DMS79 (cell line): ENCODE data around the gene MYL12A.
A peak's percentile ranks its signal among the peaks of the same experiment; 100 is the strongest.
"Not testable (repeated sequence)": the region's sequence is repeated elsewhere in the genome, so short reads cannot be mapped to it uniquely, and the experiment has no call there.

Source experiments
- DNase-seq: peaks from one replicate; lab custom pipeline; 2025; lab: John Stamatoyannopoulos, UW

Gene MYL12A

DNA sequence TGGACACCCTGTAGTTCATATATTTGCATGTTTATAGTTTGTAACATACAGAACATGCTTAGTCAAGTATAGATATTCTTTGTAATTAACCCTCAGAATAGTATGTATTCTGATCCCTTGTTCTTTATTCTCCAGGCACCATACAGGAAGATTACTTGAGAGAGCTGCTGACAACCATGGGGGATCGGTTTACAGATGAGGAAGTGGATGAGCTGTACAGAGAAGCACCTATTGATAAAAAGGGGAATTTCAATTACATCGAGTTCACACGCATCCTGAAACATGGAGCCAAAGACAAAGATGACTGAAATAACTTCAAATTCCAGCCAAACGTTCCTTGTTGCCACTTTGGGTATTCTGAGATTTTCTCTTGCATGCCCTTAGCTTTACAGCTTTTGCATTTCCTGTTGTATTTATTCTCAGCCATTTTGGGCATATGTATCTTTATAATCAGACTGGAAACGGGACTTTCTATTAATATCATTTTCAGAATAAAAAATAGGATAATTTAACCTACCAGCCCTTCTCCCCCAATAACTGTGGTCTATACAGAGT, 8.1 kb downstream of the MYL12A start:
- no peak for DNase-seq

DNA sequence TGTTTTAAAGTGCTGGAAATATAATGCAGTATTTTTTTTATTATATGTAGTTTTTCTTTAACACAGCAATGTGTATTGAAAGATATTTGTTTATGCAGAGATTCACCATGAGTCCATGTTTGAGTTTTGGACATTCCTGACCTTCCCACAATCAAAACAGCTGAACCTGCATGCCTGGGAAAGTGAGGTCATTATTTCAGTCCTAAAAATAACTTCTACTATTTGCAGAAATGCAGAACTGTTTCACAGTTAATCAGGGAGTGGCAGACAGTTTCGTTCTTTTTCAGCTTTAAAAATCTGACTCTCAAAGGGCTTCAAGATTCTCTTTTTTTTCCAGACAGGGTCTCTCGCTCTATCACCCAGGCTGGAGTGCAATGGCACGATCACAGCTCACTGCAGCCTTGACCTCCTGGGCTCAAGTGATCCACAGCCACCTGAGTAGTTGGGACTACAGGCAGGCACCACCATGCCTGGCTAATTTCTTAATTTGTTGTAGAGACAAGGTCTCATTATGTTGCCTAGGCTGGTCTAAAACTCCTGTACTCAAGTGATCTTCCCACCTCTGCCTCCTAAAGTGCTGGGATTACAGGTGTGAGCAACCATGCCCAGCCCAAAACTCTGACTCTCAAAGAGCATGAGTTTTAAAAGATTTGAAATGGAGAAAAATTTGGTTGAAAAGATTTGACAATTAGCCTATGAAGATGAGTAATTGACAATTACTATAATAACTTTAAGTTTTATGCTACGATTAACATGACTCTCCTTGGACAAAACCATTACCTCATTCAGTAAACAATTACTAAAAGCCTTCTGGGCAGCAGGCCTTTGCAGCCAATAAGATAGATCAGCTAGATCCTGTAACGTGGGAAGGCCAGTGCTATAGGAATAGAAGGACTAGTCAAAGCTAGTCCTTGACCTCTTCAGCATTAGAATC, 9.4 kb downstream of the MYL12A start:
- no peak for DNase-seq

DNA sequence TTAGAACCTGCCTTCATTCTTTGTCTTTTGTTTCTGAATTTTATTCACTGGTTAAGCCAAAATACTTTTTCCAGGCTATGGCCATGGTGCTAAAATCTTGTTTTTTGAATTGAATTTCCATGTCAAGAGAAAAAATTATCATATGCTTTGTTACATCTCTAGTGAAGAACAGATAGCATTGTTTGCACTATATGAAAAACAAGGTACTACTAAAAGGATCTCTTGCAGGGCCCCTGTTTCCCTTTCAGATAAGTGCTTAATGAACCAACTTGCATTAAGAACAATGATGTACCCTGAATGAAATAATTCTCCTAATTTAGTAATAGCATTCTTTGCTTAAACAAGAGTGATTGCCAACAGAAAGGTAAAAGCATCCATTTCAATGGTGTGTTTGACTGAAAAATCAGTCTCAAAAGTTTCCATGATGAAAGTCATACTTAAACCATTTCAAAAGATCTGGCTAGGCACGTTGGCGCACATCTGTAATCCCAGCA, 10.1 kb downstream of the MYL12A start:
- DNase-seq = no peak

DNA sequence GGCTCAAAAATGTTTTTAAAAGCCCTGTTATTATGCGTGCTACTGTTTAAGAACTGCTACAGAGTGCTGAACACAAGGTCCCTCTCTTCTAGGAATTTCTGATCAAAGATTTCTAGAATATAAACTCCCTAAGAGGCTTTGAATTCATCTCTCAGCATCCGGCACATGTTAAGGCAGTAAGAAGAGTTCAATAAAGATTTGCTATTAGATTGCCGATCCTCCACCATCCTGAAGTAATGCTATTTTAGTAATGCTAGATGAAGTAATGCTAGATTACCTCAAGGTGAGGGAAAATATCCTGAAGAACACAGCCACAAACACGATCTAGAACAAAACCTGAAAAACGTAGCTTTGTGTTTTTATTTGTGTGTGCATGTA, 13.4 kb downstream of the MYL12A start:
- no peak for DNase-seq

DNA sequence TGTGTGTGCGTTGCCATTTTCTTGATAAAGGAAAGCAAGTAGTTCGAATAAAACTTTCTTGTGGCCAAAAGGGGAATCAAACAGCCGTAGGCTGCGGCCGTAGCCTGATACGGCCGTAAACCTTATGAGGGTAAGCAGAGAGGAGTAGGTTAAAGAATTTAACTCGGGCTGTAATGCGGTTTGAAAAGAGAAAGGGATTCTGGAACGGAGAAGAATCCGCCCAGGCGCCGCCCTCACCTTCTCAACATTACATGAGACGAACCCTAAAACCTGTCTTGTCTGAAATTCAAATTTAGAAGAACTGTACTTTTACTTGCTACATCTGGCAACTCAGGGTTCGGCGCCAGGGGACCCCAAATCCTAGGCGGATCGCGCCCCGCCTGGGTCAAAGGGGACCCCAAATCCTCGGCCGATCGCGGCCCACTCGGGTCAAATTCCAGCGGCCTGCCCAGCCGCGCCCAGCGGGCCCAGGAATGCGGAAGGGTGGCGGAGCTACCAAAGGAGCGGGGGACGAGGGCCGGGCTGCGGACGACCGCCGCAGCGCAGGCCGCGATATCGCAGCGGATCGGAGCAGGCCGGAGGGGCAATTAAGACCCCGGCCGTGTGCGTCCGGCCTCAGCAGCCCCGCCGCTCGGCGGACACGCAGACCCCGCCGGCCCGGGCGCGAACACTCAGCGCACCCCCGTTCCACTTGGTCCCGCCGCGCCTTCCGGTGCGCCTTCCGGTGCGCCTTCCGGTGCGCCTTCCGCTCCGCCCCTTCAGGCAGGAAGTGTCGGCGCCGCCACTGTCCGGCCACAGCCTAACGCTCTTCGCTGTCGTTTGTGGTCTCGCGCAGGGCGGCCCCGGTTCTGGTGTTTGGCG, 14.0 kb downstream of the MYL12A start, which contains the start of gene MYL12B:
MYL12B (plus strand) TSS at position 761 of the 861 bp plus-strand sequence. CDS start 10,766 bp downstream, outside the sequence.
- peak; percentile 66 for DNase-seq

DNA sequence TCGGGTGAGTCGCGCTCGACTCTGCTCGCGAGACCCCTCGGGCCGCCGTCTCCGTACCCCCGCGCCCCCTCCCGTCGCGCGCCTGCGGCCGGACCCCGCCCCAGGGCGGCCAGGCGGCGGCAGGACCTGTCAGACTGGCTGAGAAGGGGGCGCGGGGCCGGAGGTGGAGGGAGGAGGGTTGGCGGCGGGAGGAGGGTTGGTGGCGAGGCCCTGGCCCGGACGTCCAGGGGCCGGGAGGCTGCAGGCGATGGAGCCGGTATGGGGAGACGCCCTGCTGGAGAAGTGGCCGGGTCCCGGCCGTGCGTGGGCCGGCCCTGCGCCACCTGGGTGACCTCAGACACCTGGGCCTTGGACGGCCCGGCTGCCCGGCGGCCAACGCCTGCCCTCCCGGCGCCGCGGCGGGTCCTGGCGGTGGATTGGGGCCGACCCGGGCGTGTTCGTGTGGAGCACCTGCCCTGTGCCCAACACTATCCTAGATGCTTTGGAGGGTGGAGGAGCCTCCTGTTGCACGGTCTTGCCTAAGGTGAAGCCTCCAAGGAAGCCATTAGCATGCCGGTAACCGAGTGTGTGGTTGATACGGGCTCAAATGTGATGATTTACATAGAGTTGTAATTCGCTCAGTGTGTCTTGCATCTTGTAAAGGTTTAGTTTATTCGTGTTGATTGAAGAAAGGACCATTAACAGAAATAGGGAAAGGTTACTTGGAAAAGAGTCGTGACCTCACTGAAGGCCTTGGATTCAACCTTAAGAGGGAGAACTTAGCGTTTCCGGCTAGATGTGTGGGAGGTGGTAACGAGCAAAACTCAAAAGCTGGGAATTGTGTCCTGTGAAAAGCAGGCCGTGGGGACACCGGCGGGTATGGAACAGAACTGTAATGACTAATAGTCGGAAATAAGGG, 14.9 kb downstream of the MYL12A start:
- no peak for DNase-seq

DNA sequence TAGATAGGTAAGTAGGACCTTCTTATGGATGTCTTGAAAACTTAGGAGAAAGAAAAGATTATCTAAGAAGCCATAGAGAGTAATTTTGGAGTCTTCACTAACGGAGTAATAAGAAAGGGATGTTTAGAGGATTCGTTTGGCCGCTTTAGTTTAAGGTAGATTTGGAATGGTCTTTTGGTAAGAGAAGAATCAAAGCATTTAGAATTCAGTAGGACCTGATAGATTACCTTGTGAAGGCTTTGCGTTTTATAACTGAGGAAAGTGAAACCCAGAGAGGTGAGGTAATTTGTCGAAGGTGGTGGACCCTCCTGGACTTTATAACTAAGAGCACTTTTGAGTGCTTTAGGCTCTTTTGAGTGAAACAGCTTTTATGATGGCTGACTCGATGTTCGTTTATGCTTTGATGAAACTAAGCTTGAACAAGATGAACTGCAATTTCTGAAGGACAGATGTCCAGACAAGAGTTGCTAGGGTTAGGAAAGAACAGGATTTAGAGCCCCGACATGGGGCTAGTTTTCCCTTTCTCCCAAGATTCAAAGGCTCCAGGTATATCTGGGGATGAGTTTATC, 15.6 kb downstream of the MYL12A start:
- DNase-seq = no peak

DNA sequence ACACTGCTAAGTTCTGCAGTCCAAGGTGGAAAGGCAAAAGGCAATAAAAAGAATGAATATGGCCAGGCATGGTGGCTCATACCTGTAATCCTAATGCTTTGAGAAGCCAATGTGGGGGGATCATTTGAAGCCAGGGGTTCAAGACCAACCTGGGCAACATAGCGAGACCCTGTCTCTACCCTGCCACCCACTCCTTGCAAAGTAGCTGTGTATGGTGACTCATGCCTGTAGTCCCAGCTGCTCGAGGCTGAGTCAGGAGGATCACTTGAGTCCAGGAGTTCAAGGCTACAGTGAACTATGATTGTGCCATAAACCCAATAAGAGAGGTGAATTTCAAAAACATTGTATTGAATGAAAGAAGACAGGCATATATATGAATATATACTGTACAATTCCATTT, 16.8 kb downstream of the MYL12A start:
- no peak for DNase-seq

DNA sequence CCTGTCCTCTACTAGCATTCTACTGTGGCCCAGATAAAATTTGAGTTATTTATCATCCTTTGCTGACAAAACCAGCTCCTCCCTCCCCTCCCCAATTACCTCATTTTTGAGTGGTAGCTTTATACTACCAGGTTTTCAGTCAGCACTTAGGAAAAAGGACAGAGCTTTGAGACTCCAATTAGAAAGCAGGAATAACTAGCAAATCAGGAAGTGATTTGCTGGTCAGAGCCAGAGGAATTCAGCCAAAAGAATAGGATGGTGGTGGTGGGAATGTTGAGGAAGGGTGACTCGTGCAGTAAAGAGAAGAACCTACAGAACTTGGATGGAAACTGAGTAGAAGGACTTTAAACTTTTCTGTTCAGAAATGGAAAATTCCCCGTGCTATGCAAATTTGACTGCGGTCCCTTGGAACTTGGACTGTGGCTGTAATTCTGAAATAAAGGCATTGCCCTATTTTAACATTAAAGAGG, 18.0 kb downstream of the MYL12A start:
- no peak for DNase-seq

DNA sequence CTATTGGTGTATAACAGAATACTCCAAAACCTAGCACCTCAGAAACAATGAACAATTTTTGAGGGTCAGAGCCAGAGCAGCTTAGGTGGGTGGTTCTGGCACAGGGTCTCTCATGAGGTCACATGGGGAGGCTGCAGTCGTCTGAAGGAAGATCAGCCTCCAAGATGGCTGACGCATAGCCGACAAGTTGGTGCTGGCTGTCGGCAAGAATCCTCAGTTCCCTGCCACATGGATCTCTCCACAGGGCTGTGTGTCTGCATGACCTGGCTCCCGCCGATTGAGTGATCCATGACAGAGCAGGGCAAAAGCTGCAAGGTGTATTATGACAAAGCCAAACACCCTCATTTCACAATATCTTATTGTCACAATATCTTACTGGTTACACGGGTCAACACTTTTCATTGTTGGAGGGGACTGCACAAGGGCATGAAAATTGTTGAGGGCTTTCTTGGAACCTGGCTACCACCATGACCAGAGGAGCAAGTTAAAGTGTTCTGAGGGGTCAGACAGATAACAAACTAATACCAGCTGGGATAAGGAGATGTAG, 18.5 kb downstream of the MYL12A start:
- DNase-seq = no peak

DNA sequence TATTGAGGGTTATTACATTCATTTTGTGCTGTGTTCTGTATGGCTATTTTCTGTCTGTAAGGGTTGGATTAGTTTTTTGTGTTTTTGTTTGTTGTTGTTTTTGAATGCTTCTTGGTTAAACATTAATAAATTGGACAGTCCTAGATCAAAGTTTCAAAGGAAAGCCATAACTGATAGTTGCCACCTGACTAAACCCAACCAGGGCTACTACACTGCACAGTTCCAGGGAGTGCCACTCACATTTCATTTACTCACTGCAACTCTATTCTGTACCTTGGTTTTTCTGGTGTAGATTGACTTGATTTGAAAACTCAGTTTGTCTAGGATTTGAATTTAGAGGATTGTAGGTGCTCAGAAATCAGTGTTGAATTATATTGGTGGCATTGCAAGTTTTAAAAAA, 20.7 kb downstream of the MYL12A start:
- no peak for DNase-seq

DNA sequence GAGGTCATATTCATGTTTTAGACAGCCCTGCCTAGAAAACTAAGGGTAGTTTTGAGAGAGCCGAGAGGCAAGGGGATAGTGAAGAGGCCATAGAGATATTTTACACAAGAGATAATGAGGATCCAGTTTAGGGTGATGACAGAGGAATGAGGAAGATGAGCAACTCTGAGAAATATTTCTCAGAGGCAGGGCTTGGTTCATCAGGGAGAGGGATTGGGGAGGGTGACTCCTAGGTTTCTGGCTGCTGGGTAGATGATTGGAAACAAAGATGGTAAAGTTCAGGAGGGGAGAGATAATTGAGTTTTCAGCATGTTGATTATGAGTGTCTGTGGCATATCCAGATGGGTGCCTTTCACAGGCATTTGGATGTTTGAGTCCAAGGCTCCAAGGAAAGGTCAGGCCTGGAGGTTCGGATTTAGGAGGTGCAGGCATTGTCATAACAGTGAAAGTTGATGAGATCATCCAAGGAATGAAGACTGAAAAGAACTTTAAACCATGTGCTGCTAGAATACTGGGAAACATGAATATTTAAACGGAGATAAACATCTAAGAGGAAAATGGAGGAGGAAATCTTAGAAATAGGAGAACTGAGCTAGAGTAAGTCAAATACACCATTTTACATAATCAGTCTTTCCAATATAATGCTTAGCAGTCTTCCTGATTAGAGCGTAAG, 21.8 kb downstream of the MYL12A start:
- no peak for DNase-seq

DNA sequence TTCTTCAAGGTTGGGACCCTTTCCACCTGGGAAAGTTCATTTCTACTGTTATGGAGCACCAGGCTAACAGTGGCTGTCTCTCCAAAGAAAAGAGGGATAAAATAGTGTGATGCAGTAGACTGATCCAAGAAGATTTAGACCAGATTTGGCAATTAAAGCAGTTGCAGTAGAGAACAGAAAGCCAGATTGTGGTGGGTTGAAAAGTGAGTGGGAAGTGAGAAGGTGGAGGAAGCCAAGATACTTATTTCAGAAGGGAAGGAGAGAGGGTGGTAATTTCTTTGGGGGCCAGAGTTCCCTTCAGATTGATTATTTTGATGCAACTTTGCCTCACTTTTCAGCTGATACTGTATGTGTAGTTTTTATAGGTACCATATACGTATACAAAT, 22.3 kb downstream of the MYL12A start:
- no peak for DNase-seq

DNA sequence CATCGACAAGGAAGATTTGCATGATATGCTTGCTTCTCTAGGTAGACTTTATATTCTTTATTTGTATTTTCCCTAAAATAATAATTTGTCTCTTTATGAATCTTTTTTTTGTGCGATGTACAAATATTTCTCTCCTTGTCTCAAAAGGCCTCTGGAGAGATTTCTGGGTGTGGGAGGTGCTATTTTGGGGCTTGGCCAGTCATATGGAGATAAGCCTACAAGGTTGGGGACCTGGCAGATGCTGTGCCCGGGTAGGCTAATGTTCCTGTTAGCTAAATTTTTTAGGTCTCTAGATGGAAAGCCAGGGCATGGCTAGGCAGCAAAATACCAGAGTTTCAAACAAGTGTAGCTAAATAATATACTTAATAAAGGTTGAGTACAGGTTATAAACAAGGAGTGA, 25.4 kb downstream of the MYL12A start:
- no peak for DNase-seq

DNA sequence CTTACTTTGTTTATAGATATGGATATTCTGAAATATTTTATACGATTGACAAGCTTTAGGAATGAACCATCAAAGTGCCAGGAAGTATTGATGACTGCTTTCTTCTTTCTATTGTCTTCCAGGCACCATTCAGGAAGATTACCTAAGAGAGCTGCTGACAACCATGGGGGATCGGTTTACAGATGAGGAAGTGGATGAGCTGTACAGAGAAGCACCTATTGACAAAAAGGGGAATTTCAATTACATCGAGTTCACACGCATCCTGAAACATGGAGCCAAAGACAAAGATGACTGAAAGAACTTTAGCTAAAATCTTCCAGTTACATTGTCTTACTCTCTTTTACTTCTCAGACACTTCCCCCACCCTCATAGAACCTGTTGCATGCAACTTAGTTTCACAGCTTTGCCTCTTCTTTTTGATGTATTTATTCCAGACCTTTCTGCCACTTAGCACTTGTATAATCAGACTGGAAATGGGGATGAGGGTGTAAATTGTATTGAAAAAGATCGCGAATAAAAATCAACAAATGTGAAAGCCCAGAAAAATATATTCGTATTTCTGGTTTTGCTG, 30.1 kb downstream of the MYL12A start:
- DNase-seq = not testable (repeated sequence)

DNA sequence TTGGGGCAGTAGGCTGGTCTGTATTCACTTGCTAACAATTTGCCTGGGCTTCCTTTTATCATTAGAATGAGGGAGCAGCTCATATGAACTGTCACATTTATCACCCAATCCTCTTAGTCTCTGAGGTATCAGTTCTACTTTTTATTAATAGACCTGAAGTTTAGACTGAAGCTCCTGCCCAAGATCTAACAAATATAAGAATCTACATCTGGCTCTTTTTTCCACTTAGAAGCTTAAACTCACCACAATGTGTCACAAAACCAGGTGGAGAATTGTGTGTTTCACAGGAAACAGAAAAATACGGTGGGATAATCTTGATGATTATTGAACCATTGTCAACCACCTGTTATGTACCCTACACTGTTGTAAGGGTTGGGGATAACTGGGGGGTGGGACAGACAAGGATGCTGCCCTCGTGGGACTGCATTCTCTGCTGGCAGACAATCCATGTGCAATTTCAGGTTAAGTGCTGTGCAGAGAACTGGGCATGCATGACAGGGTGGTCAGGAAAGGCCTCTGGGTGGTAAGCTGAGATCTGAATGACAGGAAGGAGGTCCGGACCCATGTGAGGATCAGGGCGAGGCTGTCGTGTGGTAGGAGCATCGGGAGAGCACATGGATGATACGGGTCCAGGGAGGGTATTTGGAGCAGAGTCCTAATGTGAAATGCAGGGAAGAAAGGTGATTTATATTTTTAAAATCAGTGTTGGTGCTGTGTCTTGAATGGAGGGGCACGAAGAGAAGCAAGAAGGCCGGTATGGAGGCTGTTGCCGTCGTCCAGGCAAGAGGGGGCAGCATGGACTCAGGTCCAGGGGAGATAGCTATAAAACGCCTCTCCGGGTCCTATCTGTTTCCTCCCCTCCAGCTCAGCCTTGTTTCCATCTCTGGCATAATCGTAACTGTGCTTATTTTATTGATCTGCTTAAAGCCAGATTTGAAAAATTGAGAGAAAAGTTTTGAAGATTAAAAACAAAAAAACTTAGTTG, 31.9 kb downstream of the MYL12A start:
- DNase-seq = no peak

DNA sequence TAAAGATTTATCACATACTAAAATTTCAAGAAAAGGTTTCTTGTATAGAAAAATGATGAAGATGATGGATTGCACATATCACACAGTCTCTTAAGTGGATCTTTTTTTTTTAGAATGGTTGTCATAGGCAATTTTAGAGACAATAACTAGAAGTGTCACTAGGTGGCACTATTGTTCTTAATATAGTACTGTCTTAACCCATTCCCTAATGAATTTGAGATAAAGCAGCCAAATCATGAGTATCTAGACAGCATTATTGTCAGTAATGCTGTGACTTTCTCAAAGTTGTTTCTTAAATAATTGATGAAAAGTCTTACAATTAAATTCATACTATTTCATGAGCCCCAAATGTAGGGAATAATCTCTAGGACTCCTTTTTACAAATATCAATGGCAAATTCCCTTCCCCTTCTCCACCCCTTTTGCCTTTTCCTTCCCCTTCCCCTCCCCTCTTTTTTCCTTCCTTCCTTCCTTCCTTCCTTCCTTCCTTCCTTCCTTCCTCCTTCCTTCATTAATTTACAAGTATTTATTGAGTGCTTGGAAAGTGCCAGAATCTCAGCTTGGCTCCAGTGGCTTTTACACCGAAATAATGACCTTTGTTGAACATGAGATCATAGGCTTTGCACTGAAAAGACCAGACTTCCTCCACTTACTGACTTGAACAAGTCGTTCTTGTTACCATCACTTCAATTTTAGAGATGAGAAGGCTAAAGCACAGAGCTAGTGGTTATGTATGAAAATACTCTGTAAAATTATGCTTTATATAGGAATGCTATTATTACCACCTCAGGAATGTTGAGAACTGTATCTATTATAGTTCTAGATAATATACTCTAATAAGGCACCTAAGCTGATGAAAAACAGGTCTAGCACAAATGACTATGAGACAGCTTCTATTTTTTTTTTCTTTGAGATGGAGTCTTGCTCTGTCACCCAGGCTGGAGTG, 34.1 kb downstream of the MYL12A start:
- DNase-seq = no peak
